ENCODE data around the gene IMMP2L.

IMMP2L gene

GRCh38 chr7:111145472-111145871 lies 416.8 kb downstream of the IMMP2L start:
- H3K4me3 ChIP-seq (ENCODE audit: control insufficient read depth, low read depth, low read length), result no peak overlapping the region
- no peak for TF ChIP-seq CTCF (conservative IDR thresholded peaks at IDR 0.05; ENCODE audit: control insufficient read depth, insufficient read depth, low read depth, low read length)
- DNase-seq (ENCODE audit: low read depth), result peak; percentile 7

GRCh38 chr7:111140091-111140865 lies 422.0 kb downstream of the IMMP2L start:
- no peak for TF ChIP-seq CTCF (conservative IDR thresholded peaks at IDR 0.05; ENCODE audit: control insufficient read depth, insufficient read depth, low read depth, low read length)
- H3K4me3 ChIP-seq (ENCODE audit: control insufficient read depth, low read depth, low read length), result no peak overlapping the region
- no peak for DNase-seq (ENCODE audit: low read depth)

GRCh38 chr7:111138586-111138985 lies 423.7 kb downstream of the IMMP2L start:
- TF ChIP-seq CTCF (conservative IDR thresholded peaks at IDR 0.05; ENCODE audit: control insufficient read depth, insufficient read depth, low read depth, low read length), result no peak
- H3K4me3 ChIP-seq (ENCODE audit: control insufficient read depth, low read depth, low read length), result no peak overlapping the region
- DNase-seq (ENCODE audit: low read depth), result no peak

GRCh38 chr7:111138193-111138569 lies 424.1 kb downstream of the IMMP2L start:
- H3K4me3 ChIP-seq (ENCODE audit: control insufficient read depth, low read depth, low read length), result no peak overlapping the region
- peak; percentile 64 for DNase-seq (ENCODE audit: low read depth)
- no peak for TF ChIP-seq CTCF (conservative IDR thresholded peaks at IDR 0.05; ENCODE audit: control insufficient read depth, insufficient read depth, low read depth, low read length)

- peak; percentile 13 for DNase-seq (ENCODE audit: low read depth)
- no peak for TF ChIP-seq CTCF (conservative IDR thresholded peaks at IDR 0.05; ENCODE audit: control insufficient read depth, insufficient read depth, low read depth, low read length)
- no peak overlapping the region for H3K4me3 ChIP-seq (ENCODE audit: control insufficient read depth, low read depth, low read length)
Measured at GRCh38 chr7:111137296-111138192, 424.7 kb downstream of the IMMP2L start.

GRCh38 chr7:111132833-111133232 lies 429.5 kb downstream of the IMMP2L start:
- peak; percentile 64 for DNase-seq (ENCODE audit: low read depth)
- H3K4me3 ChIP-seq (ENCODE audit: control insufficient read depth, low read depth, low read length), result no peak overlapping the region
- no peak for TF ChIP-seq CTCF (conservative IDR thresholded peaks at IDR 0.05; ENCODE audit: control insufficient read depth, insufficient read depth, low read depth, low read length)
